Measurements from ENCODE around the gene ZNF599. TPM values are rescaled to one million over a fixed set of nuclear protein-coding genes. Genes with fewer than 3 reads are reported as not detected.
A peak's percentile ranks its signal among the peaks of the same experiment; 100 is the strongest.

The ZNF599 gene
- total RNA-seq (1 to 10 TPM; 6.4 to 6.6 TPM), polyA plus RNA-seq (ENCODE audit: insufficient read length in 6 of 6) (10 to 100 TPM; 12.7 to 15.5 (median 14.6) TPM)
- long read RNA-seq, donor 1, transcript ZNF599-203 (3 exons, 948 nt) = major isoform, 7 of 8 reads
- long read RNA-seq, donor 1, partial matches to known transcripts = 0 of 8 reads
- long read RNA-seq, donor 1, other reads (novel, unspliced or antisense) = 0 of 8 reads
- long read RNA-seq, donor 2, partial matches to known transcripts = 0 of 4 reads
- long read RNA-seq, donor 2, other reads (novel, unspliced or antisense) = 0 of 4 reads
- long read RNA-seq, donor 3, partial matches to known transcripts = 0 of 6 reads
- long read RNA-seq, donor 3, other reads (novel, unspliced or antisense) = 0 of 6 reads
- long read RNA-seq, donor 4, partial matches to known transcripts = 0 of 1 reads
- long read RNA-seq, donor 4, other reads (novel, unspliced or antisense) = 0 of 1 reads
- long read RNA-seq, donor 5, transcript ZNF599-203 (3 exons, 948 nt) = major isoform, 6 of 12 reads
- long read RNA-seq, donor 5, partial matches to known transcripts = 0 of 12 reads
- long read RNA-seq, donor 5, other reads (novel, unspliced or antisense) = 0 of 12 reads
- long read RNA-seq, donor 6, transcript ZNF599-203 (3 exons, 948 nt) = major isoform, 10 of 12 reads
- long read RNA-seq, donor 6, partial matches to known transcripts = 0 of 12 reads
- long read RNA-seq, donor 6, other reads (novel, unspliced or antisense) = 0 of 12 reads
- long read RNA-seq, donor 7, partial matches to known transcripts = 0 of 4 reads
- long read RNA-seq, donor 7, other reads (novel, unspliced or antisense) = 0 of 4 reads
- long read RNA-seq, donor 8, partial matches to known transcripts = 0 of 4 reads
- long read RNA-seq, donor 8, other reads (novel, unspliced or antisense) = 0 of 4 reads
- long read RNA-seq, donor 9 = 0 reads
- long read RNA-seq, donor 10, transcript ZNF599-203 (3 exons, 948 nt) = major isoform, 5 of 7 reads
- long read RNA-seq, donor 10, partial matches to known transcripts = 0 of 7 reads
- long read RNA-seq, donor 10, other reads (novel, unspliced or antisense) = 2 of 7 reads
- long read RNA-seq, donor 11 = 0 reads
- long read RNA-seq, donor 12, partial matches to known transcripts = 0 of 6 reads
- long read RNA-seq, donor 12, other reads (novel, unspliced or antisense) = 0 of 6 reads

GRCh38 chr19:34772697-34773554 is at the start of gene ZNF599:
ZNF599 (minus strand) TSS chr19:34773215; CDS start chr19:34772841, 374 bp downstream.
- Histone ChIP-seq H3K4me3 (peak within 1 kb of the TSS; percentile 79 to 98), H3K27me3 (no peaks in the 10 kb centered on the region), H3K27ac (peak within 1 kb of the TSS; percentile 75 to 84), H3K36me3 (peaks cover 0 to 13% of the 10 kb centered on the region in 2 donors), H3K9me3 (peaks cover 0 to 12% of the 10 kb centered on the region in 2 donors), H3K4me1 (peaks cover 0 to 7% of the 10 kb centered on the region in 2 donors)
- ATAC-seq (peak; percentile 100), DNase-seq (peak; percentile 86 to 94 (median 92))
- TF ChIP-seq CTCF (IDR thresholded peaks at IDR 0.05) = no peak
- intact Hi-C loops (cut with DNase I) = no loop called here

- Histone ChIP-seq H3K4me3 (no peak overlapping the region), H3K27ac (no peak overlapping the region), H3K4me1 (no peaks in the 10 kb centered on the region), H3K9me3 (peaks cover 0 to 5% of the 10 kb centered on the region in 2 donors), H3K36me3 (peaks cover 0 to 8% of the 10 kb centered on the region in 2 donors), H3K27me3 (no peaks in the 10 kb centered on the region)
- DNase-seq = no peak
- intact Hi-C loops (cut with DNase I) = no loop called here
- no peak for TF ChIP-seq CTCF (IDR thresholded peaks at IDR 0.05)
- no peak for ATAC-seq
These were observed 45.3 kb upstream of the ZNF599 start for GRCh38 chr19:34818270-34818669.

- no peak overlapping the region for H3K27ac ChIP-seq
- no peak for DNase-seq
- no peaks in the 10 kb centered on the region for H3K27me3 ChIP-seq
- H3K4me3 ChIP-seq = no peak overlapping the region
- H3K9me3 ChIP-seq = peaks cover 0 to 3% of the 10 kb centered on the region in 2 donors
- no peak for ATAC-seq
- H3K36me3 ChIP-seq = peaks cover 0 to 8% of the 10 kb centered on the region in 2 donors
- intact Hi-C loops (cut with DNase I) = no loop called here
- H3K4me1 ChIP-seq = no peaks in the 10 kb centered on the region
- no peak for TF ChIP-seq CTCF (IDR thresholded peaks at IDR 0.05)
These were observed 43.7 kb upstream of the ZNF599 start for GRCh38 chr19:34816708-34817107.

- Histone ChIP-seq H3K4me3 (no peak overlapping the region), H3K27me3 (no peaks in the 10 kb centered on the region), H3K4me1 (no peaks in the 10 kb centered on the region), H3K36me3 (no peaks in the 10 kb centered on the region), H3K9me3 (peaks cover 0 to 32% of the 10 kb centered on the region in 2 donors), H3K27ac (no peak overlapping the region)
- DNase-seq (no peak), ATAC-seq (no peak)
- intact Hi-C loops (cut with DNase I) = no loop called here
- TF ChIP-seq CTCF (IDR thresholded peaks at IDR 0.05) = no peak
These were observed 35.6 kb upstream of the ZNF599 start for GRCh38 chr19:34808566-34808965.
